AG04449 (cell line): ENCODE results near the gene CD1D.
"Not testable (repeated sequence)": the region's sequence is repeated elsewhere in the genome, so short reads cannot be mapped to it uniquely, and the experiment has no call there.

ENCODE experiments used
- CTCF ChIA-PET: fragments of 350-600 bp; formaldehyde crosslinking; extraction: SDS; loops from one replicate; lab custom pipeline; 2021; ENCODE audit warnings: antibody characterized with exemption; lab: Yijun Ruan, JAX
- POLR2A ChIA-PET: fragments of 400-600, 350-600 bp; formaldehyde crosslinking; extraction: SDS; loops from one replicate; lab custom pipeline; 2020; ENCODE audit warnings: antibody characterized with exemption, inconsistent platforms; lab: Yijun Ruan, JAX
- DNase-seq: peaks from one replicate; pipeline ENCODE4 v3.0.0-alpha.2; 2010; ENCODE audit warnings: low read depth, low spot score
- H3K4me3 ChIP-seq: 2 replicates; pipeline ENCODE4 v1.5.1; 2011; ENCODE audit warnings: low read depth, mild to moderate bottlenecking, control low read depth, low read length
- TF ChIP-seq, protein P1 (sequence below): IDR thresholded peaks from one replicate; pipeline ENCODE4 v1.5.1; 2011; ENCODE audit warnings: mild to moderate bottlenecking, moderate library complexity, low read length, control low read depth, inconsistent platforms; ENCODE audit not compliant: insufficient read depth; ENCODE audit errors: missing control alignments

The CD1D gene

DNA sequence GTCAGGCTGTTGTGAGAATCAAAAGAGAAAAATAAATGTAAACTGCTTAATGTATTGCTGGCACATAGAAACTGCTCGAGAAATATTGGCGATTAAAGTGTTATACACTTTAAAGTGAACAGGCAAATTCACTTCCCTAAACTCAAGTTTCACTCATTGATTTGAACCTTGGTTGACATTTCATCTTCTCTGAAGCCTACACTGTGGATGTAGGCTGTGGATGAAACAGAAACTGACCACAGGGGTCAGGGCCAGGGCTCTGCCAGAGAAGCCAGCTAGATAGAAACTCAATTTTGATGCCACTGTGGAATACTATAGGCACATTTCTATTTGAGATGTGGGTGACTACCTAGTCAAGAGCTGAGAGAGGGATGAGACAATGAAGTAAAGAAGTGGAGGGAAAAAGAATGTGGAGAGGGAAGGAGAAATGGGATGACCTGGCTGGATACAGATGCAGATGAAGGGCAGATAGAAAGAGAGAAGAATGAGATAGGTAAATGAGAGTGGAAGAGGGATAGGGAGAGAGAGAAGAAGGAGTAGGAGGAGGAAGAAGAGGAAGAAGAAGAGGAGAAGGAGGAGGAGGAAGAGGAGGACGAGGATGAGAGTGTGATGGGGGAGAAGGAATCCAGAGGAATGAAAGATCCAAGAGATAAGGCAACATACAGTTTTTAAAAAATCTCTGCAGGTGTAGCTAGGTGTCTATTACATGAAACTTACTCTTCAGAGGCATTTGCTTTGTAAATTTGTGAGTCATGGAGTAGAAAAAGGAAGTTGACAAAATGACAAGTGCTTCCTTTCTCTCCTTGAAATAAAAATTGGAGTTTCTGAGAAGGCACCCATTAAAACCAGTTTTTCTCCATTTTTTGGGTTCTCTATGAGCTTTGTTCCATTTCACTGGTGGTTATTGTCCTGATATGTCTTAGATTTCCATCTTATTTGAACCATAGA lies 17.4 kb upstream of the CD1D start:
- CTCF ChIA-PET: no interaction called here

GRCh38 chr1:158169105-158169504 lies 11.6 kb upstream of the CD1D start:
- no peak for DNase-seq
- POLR2A ChIA-PET: no interaction called here
- no peak overlapping the region for H3K4me3 ChIP-seq
- CTCF ChIA-PET: interaction anchor here (1.6 kb wide), 1 partner anchor 34 kb away, joined by 3 read pairs; no protein-coding TSS in a partner anchor
- TF ChIP-seq, protein P1, sequence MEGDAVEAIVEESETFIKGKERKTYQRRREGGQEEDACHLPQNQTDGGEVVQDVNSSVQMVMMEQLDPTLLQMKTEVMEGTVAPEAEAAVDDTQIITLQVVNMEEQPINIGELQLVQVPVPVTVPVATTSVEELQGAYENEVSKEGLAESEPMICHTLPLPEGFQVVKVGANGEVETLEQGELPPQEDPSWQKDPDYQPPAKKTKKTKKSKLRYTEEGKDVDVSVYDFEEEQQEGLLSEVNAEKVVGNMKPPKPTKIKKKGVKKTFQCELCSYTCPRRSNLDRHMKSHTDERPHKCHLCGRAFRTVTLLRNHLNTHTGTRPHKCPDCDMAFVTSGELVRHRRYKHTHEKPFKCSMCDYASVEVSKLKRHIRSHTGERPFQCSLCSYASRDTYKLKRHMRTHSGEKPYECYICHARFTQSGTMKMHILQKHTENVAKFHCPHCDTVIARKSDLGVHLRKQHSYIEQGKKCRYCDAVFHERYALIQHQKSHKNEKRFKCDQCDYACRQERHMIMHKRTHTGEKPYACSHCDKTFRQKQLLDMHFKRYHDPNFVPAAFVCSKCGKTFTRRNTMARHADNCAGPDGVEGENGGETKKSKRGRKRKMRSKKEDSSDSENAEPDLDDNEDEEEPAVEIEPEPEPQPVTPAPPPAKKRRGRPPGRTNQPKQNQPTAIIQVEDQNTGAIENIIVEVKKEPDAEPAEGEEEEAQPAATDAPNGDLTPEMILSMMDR: no peak

More for the DNA sequence above, 17.4 kb upstream of the CD1D start:
- DNase-seq: no peak
- POLR2A ChIA-PET: no interaction called here
- H3K4me3 ChIP-seq: no peak overlapping the region
- TF ChIP-seq, protein P1: no peak

DNA sequence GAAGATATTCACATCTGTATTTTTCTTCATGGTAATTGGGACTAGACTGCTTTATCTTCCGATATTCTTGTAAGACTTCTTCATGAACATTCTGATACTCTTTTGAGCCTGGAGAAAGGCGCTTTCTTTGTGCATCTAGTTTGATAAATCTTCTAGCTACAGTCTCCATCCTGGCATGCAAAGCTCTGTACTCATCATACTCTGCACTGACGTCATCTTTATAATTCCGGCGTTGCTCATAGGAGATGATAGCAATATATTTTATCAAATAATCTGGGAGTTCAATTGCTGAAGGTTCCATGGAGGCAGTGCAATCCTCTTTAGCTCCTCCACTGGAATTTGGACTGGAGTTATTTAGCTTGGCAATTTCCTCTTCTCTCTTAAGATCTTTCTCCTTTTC lies 4.8 kb upstream of the CD1D start:
- DNase-seq, POLR2A ChIA-PET, H3K4me3 ChIP-seq: not testable (repeated sequence)
- CTCF ChIA-PET: interaction anchor here (1.5 kb wide), 1 partner anchor 58 kb away, joined by 4 read pairs; no protein-coding TSS in a partner anchor

DNA sequence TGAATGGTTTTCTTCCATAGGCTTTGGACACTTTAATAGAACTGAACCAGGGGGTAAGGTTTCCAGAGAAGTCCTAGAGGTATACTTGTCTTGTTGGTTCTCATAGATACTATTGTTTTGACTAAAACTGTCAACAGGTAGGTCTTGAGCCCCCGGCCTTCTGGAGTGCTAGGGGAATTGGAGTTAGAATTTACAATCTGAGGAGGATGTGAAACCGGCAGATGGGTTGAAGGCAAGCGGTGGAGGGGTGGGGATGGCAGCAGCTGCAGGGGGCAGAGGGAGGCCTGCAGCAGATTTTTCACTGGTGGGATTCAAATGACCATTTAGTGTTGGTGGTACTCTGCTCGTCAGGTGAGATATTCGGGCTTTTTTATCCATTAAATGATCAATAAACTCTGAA lies 4.3 kb upstream of the CD1D start:
- POLR2A ChIA-PET: no interaction called here
- no peak for DNase-seq
- no peak overlapping the region for H3K4me3 ChIP-seq
- TF ChIP-seq, protein P1: no peak
- CTCF ChIA-PET: interaction anchor here (1.5 kb wide), 1 partner anchor 58 kb away, joined by 4 read pairs; no protein-coding TSS in a partner anchor

DNA sequence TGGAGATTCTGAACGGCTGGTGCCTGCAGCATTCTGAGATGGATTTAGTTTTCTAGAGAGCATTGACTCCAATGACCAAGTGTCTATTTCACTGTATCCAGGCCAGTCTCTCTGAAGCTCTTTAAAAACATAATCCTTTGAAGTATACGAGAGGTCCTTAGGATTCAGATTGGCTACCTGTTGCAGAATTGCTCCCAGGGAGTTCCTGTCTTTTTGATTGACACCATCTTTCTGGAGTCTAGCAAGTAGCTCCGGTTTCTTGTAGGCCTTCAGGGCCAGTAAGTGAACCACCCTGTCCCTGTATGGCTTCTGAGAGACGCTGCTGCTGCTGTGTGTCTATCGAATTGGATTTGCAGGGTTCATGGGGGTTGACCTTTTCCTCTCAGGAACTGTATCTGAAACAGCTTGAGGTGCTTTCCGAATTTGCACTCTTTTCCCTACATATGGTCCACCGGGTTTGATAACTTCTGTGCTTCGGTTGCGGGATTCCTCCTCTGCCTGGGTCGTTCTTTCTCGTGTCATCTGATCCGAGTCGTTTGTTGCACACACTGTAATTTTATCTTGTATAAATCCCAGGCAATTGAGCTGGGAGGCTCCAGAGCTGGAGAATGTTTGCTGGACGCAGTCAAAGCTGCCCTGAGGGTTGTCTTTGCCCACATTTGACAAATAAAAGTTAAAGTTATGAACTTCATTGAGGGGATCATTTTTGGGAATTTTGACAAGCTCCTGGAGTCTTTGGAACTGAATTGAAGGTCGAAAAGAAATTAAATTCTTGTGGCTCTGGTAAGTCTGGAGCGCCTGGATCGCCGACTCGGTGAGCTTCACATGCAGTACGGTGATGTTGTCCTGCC lies 3.6 kb upstream of the CD1D start:
- H3K4me3 ChIP-seq: peak overlapping the region; percentile 45
- DNase-seq, POLR2A ChIA-PET: not testable (repeated sequence)
- CTCF ChIA-PET: interaction anchor here (1.9 kb wide), 1 partner anchor 12 kb away, joined by 5 read pairs; no protein-coding TSS in a partner anchor

DNA sequence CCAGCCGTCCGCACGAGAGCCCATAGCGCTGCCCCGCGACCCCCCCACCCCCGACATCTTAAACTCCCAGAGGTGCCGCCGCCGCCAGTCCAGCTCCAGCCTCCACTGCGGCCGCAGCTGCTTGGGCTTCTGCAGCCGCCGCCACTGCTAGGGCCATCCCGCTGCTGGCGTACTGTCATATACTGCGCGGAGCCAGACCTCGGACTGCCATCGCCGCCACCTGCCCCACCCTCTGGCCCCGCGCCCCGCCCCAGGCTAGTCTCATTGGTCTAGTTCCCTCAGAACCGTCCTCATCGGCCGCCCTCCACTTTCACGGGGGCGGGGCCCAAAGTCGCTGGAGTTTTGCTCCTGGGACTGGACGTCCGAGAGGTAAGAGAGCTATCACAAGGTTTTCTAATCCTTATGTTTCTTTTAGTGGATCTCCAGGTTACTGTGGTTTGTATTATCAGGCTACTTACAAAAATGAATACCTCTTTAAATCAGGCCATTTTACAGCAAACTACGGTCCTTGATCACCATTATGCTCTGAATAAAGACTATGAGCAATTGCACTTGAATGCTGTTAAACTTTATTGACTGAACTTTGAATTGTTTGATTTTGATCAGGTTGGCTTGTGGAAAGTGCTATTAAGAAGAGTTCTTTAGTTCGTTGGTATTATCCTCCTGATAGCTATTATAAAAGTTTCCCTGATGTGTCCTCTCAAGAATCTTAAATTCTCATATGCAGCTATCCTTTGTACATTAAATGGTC lies 2.8 kb upstream of the CD1D start:
- H3K4me3 ChIP-seq: peak overlapping the region; percentile 45
- CTCF ChIA-PET: interaction anchor here (1.9 to 2.2 kb wide), 2 partner anchors 12 to 25 kb away, joined by 5 to 8 read pairs; no protein-coding TSS in a partner anchor
- POLR2A ChIA-PET: no interaction called here
- TF ChIP-seq, protein P1: no peak
- DNase-seq: no peak
